Mesenchymal stem cell (in vitro differentiated cells and primary cell): Measurements from ENCODE around the gene RAP2A.

Experiments
- DNase-seq: peaks from one replicate; pipeline ENCODE4 v3.0.0-alpha.2; 2013
- H2AFZ ChIP-seq: one replicate; pipeline ENCODE4 v1.6.1; 2013; ENCODE audit warnings: low read depth, mild to moderate bottlenecking, control low read depth, inconsistent platforms, low read length, moderate library complexity
- H2AK5ac ChIP-seq: 2 replicates; pipeline ENCODE4 v1.6.1; 2013; ENCODE audit warnings: low read length, moderate library complexity, mild to moderate bottlenecking, inconsistent platforms; ENCODE audit not compliant: severe bottlenecking
- H2BK120ac ChIP-seq: one replicate; pipeline ENCODE4 v1.6.1; 2013; ENCODE audit warnings: low read depth, mild to moderate bottlenecking, inconsistent platforms, low read length, moderate library complexity
- H2BK12ac ChIP-seq, 2 experiments: one replicate each; pipeline ENCODE4 v1.6.1; 2013; ENCODE audit warnings: inconsistent platforms in 2 of 2, low read length in 2 of 2, mild to moderate bottlenecking in 2 of 2, moderate library complexity in 2 of 2, control low read depth in 1 of 2
- H2BK15ac ChIP-seq: one replicate; pipeline ENCODE4 v1.6.1; 2013; ENCODE audit warnings: mild to moderate bottlenecking, low read depth, inconsistent platforms; ENCODE audit not compliant: poor library complexity, severe bottlenecking
- H2BK5ac ChIP-seq: 2 replicates; pipeline ENCODE4 v1.6.1; 2013; ENCODE audit warnings: low read depth, mild to moderate bottlenecking, low read length, control low read depth, inconsistent platforms; ENCODE audit not compliant: poor library complexity, severe bottlenecking
- H3K14ac ChIP-seq, 2 experiments: one replicate each; pipeline ENCODE4 v1.6.1; 2013; ENCODE audit warnings: inconsistent platforms in 2 of 2, low read length in 2 of 2, control low read depth in 1 of 2, mild to moderate bottlenecking in 1 of 2, moderate library complexity in 1 of 2
- H3K18ac ChIP-seq, 2 experiments: one replicate each; pipeline ENCODE4 v1.6.1; 2013; ENCODE audit warnings: inconsistent platforms in 2 of 2, low read length in 2 of 2, control low read depth in 1 of 2, low read depth in 1 of 2, mild to moderate bottlenecking in 1 of 2
- H3K23ac ChIP-seq, 2 experiments: one replicate each; pipeline ENCODE4 v1.6.1; 2013; ENCODE audit warnings: inconsistent platforms in 2 of 2, low read length in 2 of 2, mild to moderate bottlenecking in 2 of 2, moderate library complexity in 2 of 2, control low read depth in 1 of 2
- H3K27ac ChIP-seq: 2 replicates; pipeline ENCODE4 v1.5.1; 2013; ENCODE audit warnings: mild to moderate bottlenecking, moderate library complexity, low read length, control low read depth, inconsistent platforms; ENCODE audit not compliant: poor library complexity, severe bottlenecking
- H3K27me3 ChIP-seq, 2 experiments: 2 replicates each; pipeline versions ENCODE4 v1.6.1 to v1.7.0; 2013; ENCODE audit warnings: low read length in 2 of 2, mild to moderate bottlenecking in 2 of 2, moderate library complexity in 2 of 2, control low read depth in 1 of 2, inconsistent platforms in 1 of 2; ENCODE audit not compliant: control insufficient read depth in 1 of 2, insufficient read depth in 1 of 2
- H3K36me3 ChIP-seq, 2 experiments: 2 replicates each; pipeline versions ENCODE4 v1.6.1 to v1.7.0; 2013; ENCODE audit warnings: low read length in 2 of 2, control low read depth in 1 of 2, inconsistent platforms in 1 of 2, low read depth in 1 of 2, mild to moderate bottlenecking in 1 of 2; ENCODE audit not compliant: insufficient read depth in 2 of 2, control insufficient read depth in 1 of 2
- H3K4ac ChIP-seq, 2 experiments: one replicate each; pipeline ENCODE4 v1.6.1; 2013; ENCODE audit warnings: inconsistent platforms in 2 of 2, low read length in 2 of 2, mild to moderate bottlenecking in 2 of 2, moderate library complexity in 2 of 2, control low read depth in 1 of 2, low read depth in 1 of 2
- H3K4me1 ChIP-seq: 2 replicates; pipeline ENCODE4 v1.6.1; 2013; ENCODE audit warnings: low read depth, low read length, control low read depth; ENCODE audit not compliant: control insufficient read depth, insufficient read depth
- H3K4me2 ChIP-seq: 2 replicates; pipeline ENCODE4 v1.6.1; 2013; ENCODE audit warnings: low read length, mild to moderate bottlenecking, inconsistent platforms; ENCODE audit not compliant: poor library complexity, severe bottlenecking
- H3K4me3 ChIP-seq, 2 experiments: 2 replicates each; pipeline versions ENCODE4 v1.5.1 to v1.7.0; 2013; ENCODE audit warnings: low read length in 2 of 2, mild to moderate bottlenecking in 2 of 2, control low read depth in 1 of 2, low read depth in 1 of 2; ENCODE audit not compliant: insufficient read depth in 1 of 2
- H3K79me1 ChIP-seq: replicated peaks from 2 replicates; pipeline ENCODE4 v1.6.1; 2013; ENCODE audit warnings: mild to moderate bottlenecking, control low read depth, low read length, inconsistent platforms; ENCODE audit not compliant: poor library complexity, severe bottlenecking
- H3K9ac ChIP-seq: 2 replicates; pipeline ENCODE4 v1.7.0; 2013; ENCODE audit warnings: mild to moderate bottlenecking, low read length, moderate library complexity
- H3K9me3 ChIP-seq: 2 replicates; pipeline ENCODE4 v1.7.0; 2013; ENCODE audit warnings: mild to moderate bottlenecking, low read length; ENCODE audit not compliant: control insufficient read depth
- H4K8ac ChIP-seq: one replicate; pipeline ENCODE4 v1.6.1; 2013; ENCODE audit warnings: inconsistent platforms, mild to moderate bottlenecking, low read length, moderate library complexity
- H4K91ac ChIP-seq: one replicate; pipeline ENCODE4 v1.6.1; 2013; ENCODE audit warnings: mild to moderate bottlenecking, low read length, inconsistent platforms
- WGBS: methylation state at CpG from one replicate; pipeline ENCODE4 v1.1.7; 2013; ENCODE audit warnings: mixed read lengths; 5-methylcytosine and 5-hydroxymethylcytosine counted together

The RAP2A gene

DNA sequence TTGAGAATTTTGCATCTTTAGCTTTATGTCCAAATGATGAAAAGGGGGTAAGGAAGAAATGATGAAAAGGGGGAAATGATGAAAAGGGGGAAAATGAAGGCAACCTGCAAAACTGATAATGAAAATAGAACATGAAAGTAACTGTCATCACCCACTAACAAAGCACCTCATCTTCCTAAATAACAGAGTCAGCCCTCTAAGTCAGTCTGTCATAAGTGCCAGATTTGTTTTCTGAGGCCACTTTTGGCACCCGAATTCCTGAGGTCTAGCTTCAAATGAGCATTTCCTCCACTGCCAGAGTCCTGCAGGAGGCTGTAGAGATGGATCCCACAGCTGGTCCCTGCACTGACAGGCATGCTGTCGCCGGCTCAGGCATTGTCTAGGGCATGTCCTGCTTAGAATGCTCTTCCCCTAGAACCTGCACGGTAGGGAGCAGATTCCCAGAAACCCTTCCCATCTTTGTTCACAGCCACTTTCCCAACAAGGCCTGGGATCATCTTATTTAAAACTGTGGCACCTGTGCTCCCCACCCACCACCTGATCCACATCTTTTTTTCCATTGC lies 25.3 kb downstream of the RAP2A start:
- Histone ChIP-seq H3K23ac (no peak overlapping the region), H3K18ac (no peak overlapping the region), H4K8ac (no peak overlapping the region), H3K14ac (no peak overlapping the region), H3K79me1 (peaks cover 23% of the 10 kb centered on the region), H2AFZ (no peak overlapping the region), H3K27ac (no peak overlapping the region), H3K4me1 (peaks cover 3% of the 10 kb centered on the region), H4K91ac (no peak overlapping the region), H2BK15ac (no peak overlapping the region), H2AK5ac (no peak overlapping the region), H2BK12ac (no peak overlapping the region), H3K9ac (peak overlapping the region; percentile 41), H3K4ac (no peak overlapping the region), H2BK120ac (no peak overlapping the region), H3K36me3 (peaks cover 3 to 5% of the 10 kb centered on the region in 2 experiments), H3K4me3 (peak overlapping the region in 1 of 2 experiments; percentile 49), H3K9me3 (no peaks in the 10 kb centered on the region), H2BK5ac (no peak overlapping the region), H3K4me2 (no peak overlapping the region), H3K27me3 (no peaks in the 10 kb centered on the region)
- 98% methylated on average over 4 of the region's 4 CpGs for WGBS
- no peak for DNase-seq

DNA sequence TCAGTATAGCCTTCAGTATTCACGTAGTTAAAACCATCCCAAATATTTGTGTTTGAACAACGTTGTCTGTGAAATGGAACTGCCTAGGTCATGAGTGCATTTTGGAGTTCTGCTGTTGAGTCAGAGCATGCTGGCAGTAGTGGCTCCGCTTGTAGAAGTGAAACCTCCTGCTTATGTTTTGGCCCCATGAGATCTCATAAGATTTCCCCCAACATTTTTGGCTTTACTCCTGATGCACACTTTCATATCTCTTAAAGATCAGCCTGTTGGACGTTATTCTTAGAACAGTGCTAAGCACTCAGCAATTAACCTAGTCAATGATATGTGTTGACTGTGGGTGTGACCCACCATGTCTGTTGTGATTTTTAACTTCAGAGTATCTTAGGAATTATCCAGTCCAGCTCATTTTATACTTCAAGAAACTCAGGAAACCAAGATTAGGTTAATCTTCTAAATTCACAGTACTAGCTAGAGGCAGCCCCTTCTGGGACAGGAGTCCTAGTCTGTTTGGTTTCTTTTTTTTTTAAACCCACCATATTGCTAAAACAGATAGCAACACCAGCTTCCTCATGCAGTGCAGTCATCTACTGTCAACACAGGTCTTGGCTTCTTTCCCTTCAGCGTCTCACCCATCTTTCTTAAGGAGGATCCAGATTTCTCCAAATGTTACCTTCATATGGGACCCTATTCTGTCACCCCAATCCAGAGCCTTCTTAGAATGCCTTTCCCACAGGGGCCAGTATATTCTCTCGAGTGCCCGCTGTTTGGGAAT lies 26.2 kb downstream of the RAP2A start:
- H3K18ac ChIP-seq: no peak overlapping the region
- H3K4me1 ChIP-seq: peaks cover 3% of the 10 kb centered on the region
- peak overlapping the region; percentile 43 for H3K9ac ChIP-seq
- no peak overlapping the region for H3K4ac ChIP-seq
- no peaks in the 10 kb centered on the region for H3K9me3 ChIP-seq
- no peak overlapping the region for H3K14ac ChIP-seq
- no peak overlapping the region for H2AFZ ChIP-seq
- H2BK15ac ChIP-seq: no peak overlapping the region
- 85% methylated on average over 6 of the region's 7 CpGs for WGBS
- no peak overlapping the region for H3K23ac ChIP-seq
- no peak overlapping the region for H3K27ac ChIP-seq
- DNase-seq: peak; percentile 33
- H4K8ac ChIP-seq: no peak overlapping the region
- no peak overlapping the region for H2BK120ac ChIP-seq
- peaks cover 4 to 14% of the 10 kb centered on the region in 2 experiments for H3K36me3 ChIP-seq
- no peaks in the 10 kb centered on the region for H3K27me3 ChIP-seq
- no peak overlapping the region for H2AK5ac ChIP-seq
- H3K79me1 ChIP-seq: peaks cover 24% of the 10 kb centered on the region
- no peak overlapping the region for H2BK12ac ChIP-seq
- no peak overlapping the region for H3K4me2 ChIP-seq
- no peak overlapping the region for H4K91ac ChIP-seq
- no peak overlapping the region for H2BK5ac ChIP-seq
- H3K4me3 ChIP-seq: peak overlapping the region in 1 of 2 experiments; percentile 49

GRCh38 chr13:97460853-97461252 lies 26.9 kb downstream of the RAP2A start:
- Histone ChIP-seq H3K4ac (no peak overlapping the region), H3K23ac (no peak overlapping the region), H3K4me1 (peaks cover 3% of the 10 kb centered on the region), H3K36me3 (peaks cover 4 to 19% of the 10 kb centered on the region in 2 experiments), H2BK120ac (no peak overlapping the region), H3K14ac (no peak overlapping the region), H4K8ac (no peak overlapping the region), H2AFZ (no peak overlapping the region), H3K27me3 (no peaks in the 10 kb centered on the region), H3K27ac (no peak overlapping the region), H2AK5ac (no peak overlapping the region), H2BK15ac (no peak overlapping the region), H3K4me3 (peak overlapping the region in 1 of 2 experiments; percentile 49), H2BK12ac (no peak overlapping the region), H2BK5ac (no peak overlapping the region), H3K4me2 (no peak overlapping the region), H3K9me3 (no peaks in the 10 kb centered on the region), H3K18ac (no peak overlapping the region), H3K79me1 (peaks cover 19% of the 10 kb centered on the region), H3K9ac (peak overlapping the region; percentile 43), H4K91ac (no peak overlapping the region)
- 100% methylated on average over 1 of the region's 2 CpGs for WGBS
- DNase-seq: no peak

GRCh38 chr13:97464561-97464960 lies 30.6 kb downstream of the RAP2A start:
- Histone ChIP-seq H3K4me2 (no peak overlapping the region), H3K4me1 (peaks cover 3% of the 10 kb centered on the region), H4K8ac (no peak overlapping the region), H3K9ac (no peak overlapping the region), H3K9me3 (no peaks in the 10 kb centered on the region), H2AFZ (no peak overlapping the region), H3K27me3 (no peaks in the 10 kb centered on the region), H3K4me3 (no peak overlapping the region), H3K36me3 (peaks cover 4 to 19% of the 10 kb centered on the region in 2 experiments), H2BK12ac (no peak overlapping the region), H2BK120ac (no peak overlapping the region), H3K18ac (no peak overlapping the region), H3K79me1 (peaks cover 15% of the 10 kb centered on the region), H4K91ac (no peak overlapping the region), H3K4ac (no peak overlapping the region), H2BK15ac (no peak overlapping the region), H2AK5ac (no peak overlapping the region), H3K14ac (no peak overlapping the region), H2BK5ac (no peak overlapping the region), H3K27ac (no peak overlapping the region), H3K23ac (no peak overlapping the region)
- DNase-seq: no peak
- WGBS: no CpG with 5 or more reads among the region's 3 CpGs
